DND-41 (cell line): ENCODE data around the gene IFNA1.

Source experiments
- ATAC-seq: fragments of 200-7000 bp; cut with Tn5 transposase; 3 replicates; pipeline ENCODE4 v1.9.1; 2021; ENCODE audit warnings: low read depth; ENCODE audit not compliant: insufficient read depth
- DNase-seq: peaks from one replicate; pipeline ENCODE4 v3.0.0-alpha.2; 2020
- H2AFZ ChIP-seq: 2 replicates; pipeline ENCODE4 v1.6.0; 2012; ENCODE audit warnings: low read depth, low read length
- H3K27ac ChIP-seq: 2 replicates; pipeline ENCODE4 v1.5.1; 2012; ENCODE audit warnings: low read length, inconsistent platforms
- H3K27me3 ChIP-seq: fragments of 200-600 bp; sonication (generic); 2 replicates; pipeline ENCODE4 v1.6.0; 2012; ENCODE audit warnings: low read length, mild to moderate bottlenecking, inconsistent platforms; ENCODE audit not compliant: insufficient read depth, poor library complexity
- H3K36me3 ChIP-seq: 2 replicates; pipeline ENCODE4 v1.5.1; 2012; ENCODE audit warnings: low read length, inconsistent platforms; ENCODE audit not compliant: insufficient read depth
- H3K4me1 ChIP-seq: 2 replicates; pipeline ENCODE4 v1.5.1; 2012; ENCODE audit warnings: mild to moderate bottlenecking, low read length; ENCODE audit not compliant: insufficient read depth
- H3K4me2 ChIP-seq: 2 replicates; pipeline ENCODE4 v1.6.0; 2012; ENCODE audit warnings: mild to moderate bottlenecking, moderate library complexity, low read length, inconsistent platforms; ENCODE audit not compliant: insufficient read depth
- H3K4me3 ChIP-seq, 2 experiments: fragments of 200-600 bp in 1 of 2; shearing (Covaris generic) in 1 of 2; 2 replicates each; pipeline ENCODE4 v1.5.1; 2012 to 2016; ENCODE audit warnings: inconsistent platforms in 2 of 2, low read length in 2 of 2, mild to moderate bottlenecking in 2 of 2, low read depth in 1 of 2, moderate library complexity in 1 of 2
- H3K79me2 ChIP-seq: 2 replicates; pipeline ENCODE4 v1.6.0; 2012; ENCODE audit warnings: low read length, inconsistent platforms; ENCODE audit not compliant: insufficient read depth
- H3K9ac ChIP-seq: 2 replicates; pipeline ENCODE4 v1.6.0; 2012; ENCODE audit warnings: low read depth, mild to moderate bottlenecking, inconsistent platforms, low read length, moderate library complexity
- H3K9me3 ChIP-seq: 2 replicates; pipeline ENCODE4 v1.5.1; 2012; ENCODE audit warnings: low read length, moderate library complexity, mild to moderate bottlenecking, inconsistent platforms; ENCODE audit not compliant: insufficient read depth, severe bottlenecking
- H4K20me1 ChIP-seq: 2 replicates; pipeline ENCODE4 v1.6.0; 2012; ENCODE audit warnings: low read length; ENCODE audit not compliant: insufficient read depth
- CTCF ChIP-seq: IDR thresholded peaks from 2 replicates; pipeline ENCODE4 v1.5.1; 2012; ENCODE audit warnings: borderline replicate concordance, low read length, moderate library complexity, mild to moderate bottlenecking; ENCODE audit not compliant: poor library complexity, severe bottlenecking; ENCODE audit errors: extremely low read depth
- EZH2 ChIP-seq: IDR thresholded peaks from 3 replicates; pipeline ENCODE4 v1.6.1; 2012; ENCODE audit warnings: borderline replicate concordance, low read depth, mild to moderate bottlenecking, moderate library complexity, low read length, inconsistent platforms; ENCODE audit not compliant: severe bottlenecking

Gene IFNA1

GRCh38 chr9:21414220-21414940 is 25.9 kb upstream of the IFNA1 start:
- H4K20me1 ChIP-seq, result no peaks in the 10 kb centered on the region
- H2AFZ ChIP-seq, result no peak overlapping the region
- DNase-seq, result no peak
- no peaks in the 10 kb centered on the region for H3K36me3 ChIP-seq
- peaks cover 11% of the 10 kb centered on the region for H3K27me3 ChIP-seq
- H3K9me3 ChIP-seq, result no peaks in the 10 kb centered on the region
- TF ChIP-seq EZH2 (no peak), CTCF (no peak)
- no peak overlapping the region for H3K9ac ChIP-seq
- no peaks in the 10 kb centered on the region for H3K79me2 ChIP-seq
- ATAC-seq, result no peak
- H3K4me3 ChIP-seq, result no peak overlapping the region
- no peaks in the 10 kb centered on the region for H3K4me1 ChIP-seq
- no peak overlapping the region for H3K27ac ChIP-seq
- H3K4me2 ChIP-seq, result no peak overlapping the region

- H3K9ac ChIP-seq, result no peak overlapping the region
- no peaks in the 10 kb centered on the region for H3K4me1 ChIP-seq
- H3K27ac ChIP-seq, result no peak overlapping the region
- H3K79me2 ChIP-seq, result no peaks in the 10 kb centered on the region
- TF ChIP-seq CTCF, result no peak
- H3K4me2 ChIP-seq, result no peak overlapping the region
- H3K9me3 ChIP-seq, result no peaks in the 10 kb centered on the region
- ATAC-seq (no peak), DNase-seq (no peak)
- peaks cover 7% of the 10 kb centered on the region for H3K27me3 ChIP-seq
- no peaks in the 10 kb centered on the region for H3K36me3 ChIP-seq
- no peak overlapping the region for H2AFZ ChIP-seq
- H4K20me1 ChIP-seq, result no peaks in the 10 kb centered on the region
- H3K4me3 ChIP-seq, result no peak overlapping the region
These were observed 24.6 kb upstream of the IFNA1 start for GRCh38 chr9:21415493-21416267.

DNA sequence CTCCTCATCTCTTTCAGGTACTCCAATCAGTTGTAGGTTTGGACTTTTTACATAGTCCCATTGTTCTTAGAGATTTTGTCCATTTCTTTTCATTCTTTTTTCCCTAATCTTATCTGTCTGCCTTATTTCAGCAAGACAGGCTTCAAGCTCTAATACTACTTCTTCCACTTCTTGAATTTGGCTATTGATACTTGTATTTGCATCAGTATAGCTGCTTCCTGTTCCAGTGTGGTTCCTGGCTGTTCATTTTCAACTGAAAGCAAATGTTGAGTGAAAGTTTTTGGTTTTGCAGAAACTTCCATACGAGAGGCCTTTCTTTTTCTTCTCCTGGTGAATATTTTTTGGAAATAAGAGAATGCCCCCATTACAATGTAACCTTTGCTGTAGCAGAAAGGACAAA is 12.0 kb upstream of the IFNA1 start:
- ATAC-seq (no peak), DNase-seq (no peak)
- Histone ChIP-seq H3K4me2 (no peak overlapping the region), H3K79me2 (no peaks in the 10 kb centered on the region), H4K20me1 (no peaks in the 10 kb centered on the region), H3K27me3 (no peaks in the 10 kb centered on the region), H3K36me3 (no peaks in the 10 kb centered on the region), H3K27ac (no peak overlapping the region), H3K9me3 (no peaks in the 10 kb centered on the region), H3K4me1 (no peaks in the 10 kb centered on the region), H2AFZ (no peak overlapping the region), H3K4me3 (no peak overlapping the region), H3K9ac (no peak overlapping the region)
- TF ChIP-seq EZH2 (no peak), CTCF (no peak)
